Hepatocyte (in vitro differentiated cells): ENCODE measurements around the gene PRPF19.

Source experiments
- CTCF ChIP-seq: fragments of 200-600 bp; sonication (generic); IDR thresholded peaks from 2 replicates; pipeline ENCODE4 v1.5.1; 2016; ENCODE audit warnings: antibody characterized with exemption, mild to moderate bottlenecking; ENCODE audit not compliant: poor library complexity
- EZH2phosphoT487 ChIP-seq: fragments of 200-600 bp; sonication (generic); IDR thresholded peaks from one replicate; pipeline ENCODE4 v1.6.1; 2018; ENCODE audit warnings: antibody characterized with exemption, mild to moderate bottlenecking, low read depth, moderate library complexity; ENCODE audit not compliant: unreplicated experiment, severe bottlenecking

- TF ChIP-seq CTCF (no peak), EZH2phosphoT487 (no peak)
These were observed 48.8 kb downstream of the PRPF19 start for GRCh38 chr11:60857378-60858232.
